ENCODE measurements around the gene MAGI3.

- no peak for TF ChIP-seq CTCF (IDR thresholded peaks at IDR 0.05)
- no peak for TF ChIP-seq POLR2A (IDR thresholded peaks at IDR 0.05)
Observed at GRCh38 chr1:113438505-113439276, 48.4 kb downstream of the MAGI3 start.
